GM12891 (cell line): Measurements from ENCODE around the gene RAB40C.

ENCODE experiments used
- POLR2A ChIP-seq: IDR thresholded peaks from 2 replicates; pipeline ENCODE4 v1.6.1; 2011; ENCODE audit warnings: low read depth, low read length, control low read depth
- POLR2AphosphoS5 ChIP-seq: IDR thresholded peaks from 2 replicates; pipeline ENCODE4 v1.6.1; 2011; ENCODE audit warnings: low read depth, low read length, control low read depth
- POU2F2 ChIP-seq: IDR thresholded peaks from 2 replicates; pipeline ENCODE4 v1.6.1; 2011; ENCODE audit warnings: low read depth, mild to moderate bottlenecking, control low read depth, low read length, moderate library complexity
- SPI1 ChIP-seq: IDR thresholded peaks from 2 replicates; pipeline ENCODE4 v1.6.1; 2011; ENCODE audit warnings: low read depth, low read length, control low read depth
- TAF1 ChIP-seq: IDR thresholded peaks from 2 replicates; pipeline ENCODE4 v1.6.1; 2011; ENCODE audit warnings: low read depth, low read length, control low read depth

DNA sequence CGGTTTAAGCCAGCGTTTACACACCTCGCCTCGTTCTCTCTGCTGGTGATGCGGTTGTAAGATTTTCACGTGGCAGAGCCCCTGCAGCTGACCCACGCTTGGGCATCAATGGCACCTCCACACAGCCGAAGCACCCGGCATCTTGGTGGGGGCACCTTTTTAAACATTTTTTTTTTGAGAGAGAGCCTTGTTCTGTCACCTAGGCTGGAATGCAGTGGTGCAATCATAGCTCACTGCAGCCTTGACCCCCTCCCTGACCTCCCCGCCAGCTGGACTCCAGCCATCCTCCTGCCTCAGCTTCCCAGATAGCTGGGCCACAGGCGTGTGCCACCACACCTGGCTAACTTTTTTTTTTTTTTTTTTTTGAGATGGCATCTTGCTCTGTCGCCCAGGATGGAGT, 64.2 kb downstream of the RAB40C start:
- TF ChIP-seq POU2F2: no peak
- no peak for TF ChIP-seq POLR2A
- no peak for TF ChIP-seq SPI1
- TF ChIP-seq POLR2AphosphoS5: no peak
- no peak for TF ChIP-seq TAF1
